Fibroblast of lung (primary cell): ENCODE results near the gene RNF31. TPM values are rescaled to one million over a fixed set of nuclear protein-coding genes. Genes with fewer than 3 reads are reported as not detected.

ENCODE experiments used
- DNase-seq, 2 donors: peaks; one replicate each; pipeline versions ENCODE4 v3.0.0 to v3.0.0-alpha.2; 2010; ENCODE audit warnings: low read depth in 2 of 2
- H2AFZ ChIP-seq: 2 replicates; pipeline ENCODE4 v1.5.1; 2012; ENCODE audit warnings: low read length, control low read depth, inconsistent platforms
- H3K27ac ChIP-seq: 2 replicates; pipeline ENCODE4 v1.5.1; 2011; ENCODE audit warnings: low read length, control low read depth; ENCODE audit not compliant: insufficient read depth
- H3K27me3 ChIP-seq: 2 replicates; pipeline ENCODE4 v1.5.1; 2011; ENCODE audit warnings: mild to moderate bottlenecking, low read length; ENCODE audit not compliant: control insufficient read depth, insufficient read depth
- H3K36me3 ChIP-seq: 2 replicates; pipeline ENCODE4 v1.5.1; 2011; ENCODE audit warnings: low read length; ENCODE audit not compliant: control insufficient read depth, insufficient read depth
- H3K4me1 ChIP-seq: 2 replicates; pipeline ENCODE4 v1.5.1; 2011; ENCODE audit warnings: low read length; ENCODE audit not compliant: control insufficient read depth, insufficient read depth; ENCODE audit errors: extremely low read depth
- H3K4me2 ChIP-seq: 2 replicates; pipeline ENCODE4 v1.5.1; 2011; ENCODE audit warnings: low read length, control low read depth; ENCODE audit not compliant: insufficient read depth; ENCODE audit errors: extremely low read depth
- H3K4me3 ChIP-seq, 4 experiments: fragments of 200-600 bp in 1 of 4; sonication (generic) in 1 of 4; replicated peaks in 1 of 4; 2 replicates each; pipeline ENCODE4 v1.5.1; 2011 to 2016; ENCODE audit warnings: low read length in 4 of 4, low read depth in 3 of 4, mild to moderate bottlenecking in 3 of 4, control low read depth in 2 of 4, inconsistent platforms in 1 of 4, mixed read lengths in 1 of 4; ENCODE audit not compliant: insufficient read depth in 1 of 4; ENCODE audit errors: control extremely low read depth in 1 of 4
- H3K79me2 ChIP-seq: 2 replicates; pipeline ENCODE4 v1.5.1; 2012; ENCODE audit warnings: mild to moderate bottlenecking, low read length, inconsistent platforms; ENCODE audit not compliant: control insufficient read depth, insufficient read depth
- H3K9ac ChIP-seq: 2 replicates; pipeline ENCODE4 v1.5.1; 2011; ENCODE audit warnings: mild to moderate bottlenecking, low read length, control low read depth; ENCODE audit not compliant: insufficient read depth
- H3K9me3 ChIP-seq: 2 replicates; pipeline ENCODE4 v1.5.1; 2012; ENCODE audit warnings: low read depth, low read length; ENCODE audit not compliant: control insufficient read depth, insufficient read depth
- H4K20me1 ChIP-seq: 2 replicates; pipeline ENCODE4 v1.5.1; 2011; ENCODE audit warnings: low read length; ENCODE audit not compliant: control insufficient read depth, insufficient read depth; ENCODE audit errors: extremely low read depth
- CTCF ChIP-seq, 2 donors: IDR thresholded peaks in 1 of 2; conservative IDR thresholded peaks in 1 of 2; 1 replicate in 1 of 2; 2 replicates in 1 of 2; pipeline ENCODE4 v1.5.1; 2011 to 2012; ENCODE audit warnings: low read length in 2 of 2, control low read depth in 1 of 2, inconsistent platforms in 1 of 2, low read depth in 1 of 2, mild to moderate bottlenecking in 1 of 2
- EZH2 ChIP-seq: IDR thresholded peaks from 2 replicates; pipeline ENCODE4 v1.5.1; 2012; ENCODE audit warnings: low read length, control low read depth, mild to moderate bottlenecking; ENCODE audit errors: missing control alignments
- polyA plus RNA-seq, 2 donors: library from polyadenylated mRNA; depleted of rRNA in 1 of 2; stranded (reverse) in 1 of 2; unstranded in 1 of 2; fragments of >200 nt; gene quantifications; 2 replicates each; pipeline ENCODE4 v1.2.1, GENCODE V29; 2011 to 2012; ENCODE audit warnings: missing spikeins in 1 of 2
- total RNA-seq: library from RNA; depleted of rRNA; stranded (reverse); fragments of >200 nt; gene quantifications from 2 replicates; pipeline ENCODE4 v1.2.1, GENCODE V29; 2014

Gene RNF31
- total and polyA plus RNA-seq, 2 donors (not counting 1 experiment from before 2014, with no cell fraction given), result 9.2 to 25.4 TPM

GRCh38 chr14:24121210-24121609, 26.1 kb upstream of the RNF31 start:
- TF ChIP-seq CTCF (conservative IDR thresholded peaks at IDR 0.05 in 1 of 2, IDR thresholded peaks at IDR 0.05 in 1 of 2; ENCODE audit: low read depth in 1 of 2, low read length in 2 of 2) (no peak), EZH2 (no peak)
- H3K4me3 ChIP-seq, result no peak overlapping the region
- no peaks in the 10 kb centered on the region for H3K9me3 ChIP-seq
- H3K27ac ChIP-seq, result no peak overlapping the region
- H3K9ac ChIP-seq, result no peak overlapping the region
- no peaks in the 10 kb centered on the region for H3K4me1 ChIP-seq
- no peaks in the 10 kb centered on the region for H3K79me2 ChIP-seq
- H3K4me2 ChIP-seq, result no peak overlapping the region
- H3K27me3 ChIP-seq, result no peaks in the 10 kb centered on the region
- H2AFZ ChIP-seq, result no peak overlapping the region
- H4K20me1 ChIP-seq, result no peaks in the 10 kb centered on the region
- peaks cover 3% of the 10 kb centered on the region for H3K36me3 ChIP-seq
- no peak for DNase-seq

GRCh38 chr14:24122416-24122815, 24.9 kb upstream of the RNF31 start:
- no peaks in the 10 kb centered on the region for H3K9me3 ChIP-seq
- H2AFZ ChIP-seq, result no peak overlapping the region
- DNase-seq, result no peak
- H3K4me3 ChIP-seq, result no peak overlapping the region
- H3K79me2 ChIP-seq, result no peaks in the 10 kb centered on the region
- H3K36me3 ChIP-seq, result peaks cover 3% of the 10 kb centered on the region
- H3K4me2 ChIP-seq, result no peak overlapping the region
- H4K20me1 ChIP-seq, result no peaks in the 10 kb centered on the region
- H3K4me1 ChIP-seq, result no peaks in the 10 kb centered on the region
- no peaks in the 10 kb centered on the region for H3K27me3 ChIP-seq
- TF ChIP-seq EZH2 (no peak), CTCF (conservative IDR thresholded peaks at IDR 0.05 in 1 of 2, IDR thresholded peaks at IDR 0.05 in 1 of 2; ENCODE audit: low read depth in 1 of 2, low read length in 2 of 2) (no peak)
- no peak overlapping the region for H3K27ac ChIP-seq
- H3K9ac ChIP-seq, result no peak overlapping the region

GRCh38 chr14:24122898-24123297, 24.4 kb upstream of the RNF31 start:
- Histone ChIP-seq H3K4me2 (no peak overlapping the region), H4K20me1 (no peaks in the 10 kb centered on the region), H2AFZ (no peak overlapping the region), H3K9ac (no peak overlapping the region), H3K36me3 (peaks cover 3% of the 10 kb centered on the region), H3K79me2 (no peaks in the 10 kb centered on the region), H3K27ac (no peak overlapping the region), H3K4me3 (no peak overlapping the region), H3K4me1 (no peaks in the 10 kb centered on the region), H3K9me3 (no peaks in the 10 kb centered on the region), H3K27me3 (no peaks in the 10 kb centered on the region)
- no peak for DNase-seq
- TF ChIP-seq EZH2, result no peak
- no peak for TF ChIP-seq CTCF (conservative IDR thresholded peaks at IDR 0.05 in 1 of 2, IDR thresholded peaks at IDR 0.05 in 1 of 2; ENCODE audit: low read depth in 1 of 2, low read length in 2 of 2)
